Measurements from ENCODE around the gene NMT1.

DNA sequence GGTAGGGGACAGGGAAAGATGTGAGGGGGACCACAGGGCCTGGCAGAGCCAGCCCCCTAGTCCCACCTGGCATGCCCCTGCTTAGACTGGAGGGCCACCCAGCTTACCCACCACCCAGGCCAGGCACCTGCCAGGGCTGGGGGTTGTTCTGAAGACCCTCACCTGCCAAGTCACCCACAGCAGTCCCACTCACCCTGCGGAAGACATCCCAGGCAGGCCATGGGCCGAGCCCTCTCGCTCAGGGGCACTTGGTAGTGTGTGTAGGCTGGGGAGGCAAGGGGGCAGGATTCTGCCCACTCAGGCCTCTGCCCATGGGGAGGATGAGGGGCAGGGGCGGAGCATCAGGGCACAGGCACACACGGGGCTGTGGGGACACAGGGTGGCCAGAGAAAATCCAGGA, 67.2 kb downstream of the NMT1 start:
- TF ChIP-seq, protein P1, sequence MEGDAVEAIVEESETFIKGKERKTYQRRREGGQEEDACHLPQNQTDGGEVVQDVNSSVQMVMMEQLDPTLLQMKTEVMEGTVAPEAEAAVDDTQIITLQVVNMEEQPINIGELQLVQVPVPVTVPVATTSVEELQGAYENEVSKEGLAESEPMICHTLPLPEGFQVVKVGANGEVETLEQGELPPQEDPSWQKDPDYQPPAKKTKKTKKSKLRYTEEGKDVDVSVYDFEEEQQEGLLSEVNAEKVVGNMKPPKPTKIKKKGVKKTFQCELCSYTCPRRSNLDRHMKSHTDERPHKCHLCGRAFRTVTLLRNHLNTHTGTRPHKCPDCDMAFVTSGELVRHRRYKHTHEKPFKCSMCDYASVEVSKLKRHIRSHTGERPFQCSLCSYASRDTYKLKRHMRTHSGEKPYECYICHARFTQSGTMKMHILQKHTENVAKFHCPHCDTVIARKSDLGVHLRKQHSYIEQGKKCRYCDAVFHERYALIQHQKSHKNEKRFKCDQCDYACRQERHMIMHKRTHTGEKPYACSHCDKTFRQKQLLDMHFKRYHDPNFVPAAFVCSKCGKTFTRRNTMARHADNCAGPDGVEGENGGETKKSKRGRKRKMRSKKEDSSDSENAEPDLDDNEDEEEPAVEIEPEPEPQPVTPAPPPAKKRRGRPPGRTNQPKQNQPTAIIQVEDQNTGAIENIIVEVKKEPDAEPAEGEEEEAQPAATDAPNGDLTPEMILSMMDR (conservative IDR thresholded peaks at IDR 0.05; ENCODE audit: low read depth, low read length) = no peak
- TF ChIP-seq EZH2 (IDR thresholded peaks at IDR 0.05; ENCODE audit: low read length, unreplicated experiment) = no peak
- no peak for TF ChIP-seq EZH2phosphoT487 (IDR thresholded peaks at IDR 0.05; ENCODE audit: borderline replicate concordance, low read length)

All from PC-3 (cell line).